Neutrophil (primary cell): Measurements from ENCODE around the gene P3R3URF.
"Not testable (repeated sequence)": the region's sequence is repeated elsewhere in the genome, so short reads cannot be mapped to it uniquely, and the experiment has no call there.

ENCODE experiments used
- H3K27ac ChIP-seq: fragments of 200-600 bp; sonication (generic); 2 replicates; pipeline ENCODE4 v1.5.1; 2016; ENCODE audit warnings: mild to moderate bottlenecking, moderate library complexity
- H3K27me3 ChIP-seq: fragments of 200-600 bp; sonication (generic); 2 replicates; pipeline ENCODE4 v1.6.0; 2016; ENCODE audit warnings: mild to moderate bottlenecking
- H3K36me3 ChIP-seq: fragments of 200-600 bp; sonication (generic); 2 replicates; pipeline ENCODE4 v1.5.1; 2017
- H3K4me1 ChIP-seq, 2 experiments: fragments of 200-600 bp in 1 of 2; sonication (generic) in 1 of 2; 1 replicate in 1 of 2; 2 replicates in 1 of 2; pipeline versions ENCODE4 v1.5.1 to v1.6.1; 2013 to 2016; ENCODE audit warnings: low read depth in 1 of 2, low read length in 1 of 2, mild to moderate bottlenecking in 1 of 2, moderate library complexity in 1 of 2; ENCODE audit not compliant: control insufficient read depth in 1 of 2, insufficient read depth in 1 of 2
- H3K4me3 ChIP-seq, 2 experiments: fragments of 200-600 bp in 1 of 2; sonication (generic) in 1 of 2; 1 replicate in 1 of 2; 2 replicates in 1 of 2; pipeline ENCODE4 v1.5.1; 2013 to 2016; ENCODE audit warnings: low read depth in 1 of 2, low read length in 1 of 2, mild to moderate bottlenecking in 1 of 2, moderate library complexity in 1 of 2
- H3K9me3 ChIP-seq: fragments of 200-600 bp; sonication (generic); 2 replicates; pipeline ENCODE4 v1.5.1; 2016
- TF ChIP-seq, protein P1 (sequence below): fragments of 200-600 bp; sonication (generic); IDR thresholded peaks from 2 replicates; pipeline ENCODE4 v1.5.1; 2016; ENCODE audit warnings: antibody characterized with exemption

The P3R3URF gene

DNA sequence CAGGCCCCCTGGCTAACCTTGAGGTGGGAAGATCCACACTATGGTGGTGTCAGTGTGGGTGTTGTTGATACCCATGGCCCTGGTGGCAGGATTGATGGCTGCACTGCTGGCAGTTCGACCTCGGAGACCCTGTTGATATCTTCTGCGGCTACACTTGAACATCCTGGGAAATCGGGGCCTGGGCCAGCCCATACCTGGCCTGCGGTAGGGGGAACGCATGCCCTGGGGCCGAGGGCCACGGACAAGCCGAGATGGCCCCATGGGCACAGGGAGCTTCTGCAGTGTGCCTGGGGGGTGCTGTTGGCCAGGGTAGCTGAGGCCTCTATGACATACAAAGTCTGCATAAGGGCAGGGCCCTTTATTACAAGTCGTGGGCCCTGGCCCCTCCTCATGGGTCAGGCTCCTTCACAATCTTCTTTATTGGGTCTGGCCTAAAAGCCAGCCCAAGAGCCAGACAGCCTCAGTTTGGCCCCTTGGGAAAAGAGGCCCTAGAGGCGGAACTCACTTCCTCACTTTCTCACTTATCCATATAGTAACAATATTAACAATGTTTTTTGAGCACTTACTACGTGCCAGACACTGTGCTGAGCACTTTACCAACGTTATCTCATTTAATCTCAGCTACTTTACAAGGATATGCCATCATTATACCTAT is at the start of gene P3R3URF:
Gene P3R3URF, minus strand, starts transcription at position 278 of the 655 bp plus-strand sequence. Its CDS starts 17 bp downstream, at position 261.
- Histone ChIP-seq H3K9me3 (no peaks in the 10 kb centered on the region), H3K4me3 (no peak within 1 kb of the TSS), H3K36me3 (no peaks in the 10 kb centered on the region), H3K4me1 (peaks cover 0 to 5% of the 10 kb centered on the region in 2 experiments), H3K27me3 (no peaks in the 10 kb centered on the region), H3K27ac (no peak within 1 kb of the TSS)
- TF ChIP-seq, protein P1, sequence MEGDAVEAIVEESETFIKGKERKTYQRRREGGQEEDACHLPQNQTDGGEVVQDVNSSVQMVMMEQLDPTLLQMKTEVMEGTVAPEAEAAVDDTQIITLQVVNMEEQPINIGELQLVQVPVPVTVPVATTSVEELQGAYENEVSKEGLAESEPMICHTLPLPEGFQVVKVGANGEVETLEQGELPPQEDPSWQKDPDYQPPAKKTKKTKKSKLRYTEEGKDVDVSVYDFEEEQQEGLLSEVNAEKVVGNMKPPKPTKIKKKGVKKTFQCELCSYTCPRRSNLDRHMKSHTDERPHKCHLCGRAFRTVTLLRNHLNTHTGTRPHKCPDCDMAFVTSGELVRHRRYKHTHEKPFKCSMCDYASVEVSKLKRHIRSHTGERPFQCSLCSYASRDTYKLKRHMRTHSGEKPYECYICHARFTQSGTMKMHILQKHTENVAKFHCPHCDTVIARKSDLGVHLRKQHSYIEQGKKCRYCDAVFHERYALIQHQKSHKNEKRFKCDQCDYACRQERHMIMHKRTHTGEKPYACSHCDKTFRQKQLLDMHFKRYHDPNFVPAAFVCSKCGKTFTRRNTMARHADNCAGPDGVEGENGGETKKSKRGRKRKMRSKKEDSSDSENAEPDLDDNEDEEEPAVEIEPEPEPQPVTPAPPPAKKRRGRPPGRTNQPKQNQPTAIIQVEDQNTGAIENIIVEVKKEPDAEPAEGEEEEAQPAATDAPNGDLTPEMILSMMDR = no peak

DNA sequence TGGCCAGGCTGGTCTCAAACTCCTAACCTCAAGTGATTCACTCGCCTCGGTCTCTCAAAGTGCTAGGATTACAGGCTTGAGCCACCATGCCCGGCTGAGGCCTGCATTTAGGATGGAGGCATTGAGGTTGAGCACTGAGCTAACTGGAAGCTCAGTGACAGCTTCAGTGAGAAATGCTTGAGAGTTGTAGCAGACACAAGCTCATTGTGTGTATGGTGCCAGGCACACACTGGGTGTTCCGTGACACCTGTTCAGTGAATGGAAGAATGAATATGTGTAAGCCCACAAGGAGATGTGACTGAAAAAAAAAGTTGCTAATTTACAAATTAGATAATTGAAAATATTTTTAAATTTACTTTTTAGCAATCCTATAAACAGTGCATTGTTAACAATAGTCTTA is 48.7 kb upstream of the P3R3URF start:
- Histone ChIP-seq H3K9me3 (no peaks in the 10 kb centered on the region), H3K36me3 (no peaks in the 10 kb centered on the region), H3K4me1 (peaks cover 0 to 3% of the 10 kb centered on the region in 2 experiments), H3K27me3 (no peaks in the 10 kb centered on the region), H3K27ac (no peak overlapping the region), H3K4me3 (no peak overlapping the region)
- TF ChIP-seq, protein P1 = no peak

DNA sequence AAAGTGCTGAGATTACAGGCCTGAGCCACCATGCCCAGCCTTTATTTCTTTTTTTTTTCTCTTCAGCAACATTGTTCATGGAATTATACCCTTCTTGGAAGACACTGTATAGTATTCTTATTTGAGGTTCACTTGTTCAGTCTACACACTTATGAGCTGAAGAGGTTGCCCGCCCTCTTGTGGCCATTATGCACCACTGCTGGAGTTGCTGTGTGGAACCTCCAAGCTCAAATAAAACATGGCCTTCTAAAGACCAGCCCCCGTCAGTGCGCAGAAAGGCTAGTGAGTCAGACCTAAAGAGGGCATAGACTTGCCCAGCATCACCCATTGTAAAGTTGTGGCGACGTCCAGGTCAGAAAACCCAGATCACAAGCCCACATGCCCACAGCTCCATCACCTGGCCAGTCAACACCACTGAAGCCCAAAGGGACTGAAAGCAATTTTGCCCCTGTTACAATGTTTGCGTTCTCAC is 47.2 kb upstream of the P3R3URF start:
- no peak overlapping the region for H3K27ac ChIP-seq
- peaks cover 3% of the 10 kb centered on the region for H3K36me3 ChIP-seq
- H3K9me3 ChIP-seq = no peaks in the 10 kb centered on the region
- H3K27me3 ChIP-seq = no peaks in the 10 kb centered on the region
- H3K4me3 ChIP-seq = no peak overlapping the region
- peaks cover 0 to 3% of the 10 kb centered on the region in 2 experiments for H3K4me1 ChIP-seq
- TF ChIP-seq, protein P1 = peak; percentile 80

DNA sequence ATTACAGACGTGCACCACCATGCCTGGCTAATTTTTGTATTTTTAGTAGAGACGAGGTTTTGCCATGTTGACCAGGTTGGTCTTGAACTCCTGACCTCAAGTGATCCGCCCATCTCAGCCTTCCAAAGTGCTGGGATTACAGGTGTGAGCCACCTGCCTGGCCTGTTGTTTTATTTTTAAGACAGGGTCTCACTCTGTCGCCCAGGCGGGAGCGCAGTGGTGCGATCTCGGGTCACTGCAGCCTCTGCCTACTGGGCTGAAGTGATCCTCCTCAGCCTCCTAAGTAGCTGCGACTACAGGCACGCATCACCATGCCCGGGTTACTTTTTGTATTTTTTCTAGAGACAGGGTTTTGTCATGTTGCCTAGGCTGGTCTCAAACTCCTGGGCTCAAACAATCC is 46.8 kb upstream of the P3R3URF start:
- not testable (repeated sequence) for H3K4me1 ChIP-seq, H3K36me3 ChIP-seq, H3K27ac ChIP-seq, H3K4me3 ChIP-seq, H3K9me3 ChIP-seq, H3K27me3 ChIP-seq

DNA sequence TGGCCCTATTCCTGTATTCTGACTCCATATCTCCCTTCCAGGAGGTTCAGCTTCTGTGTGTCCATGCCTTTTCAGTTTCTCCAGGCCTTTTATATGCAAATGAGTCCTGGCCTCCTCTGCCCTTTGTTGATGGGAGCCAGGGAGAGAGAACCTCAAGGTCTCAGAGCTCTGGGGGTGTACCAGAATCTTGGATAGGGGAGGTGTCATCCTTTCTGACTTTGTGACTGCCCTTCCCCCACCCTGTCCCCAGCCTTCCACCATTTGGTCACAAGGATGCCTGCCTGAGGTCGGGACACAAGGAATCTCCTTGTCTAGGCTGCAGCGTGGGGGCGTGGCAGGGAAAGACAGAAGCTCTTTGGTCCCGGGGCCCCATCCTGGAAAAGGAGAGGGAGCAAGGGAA is 45.5 kb upstream of the P3R3URF start:
- H3K4me1 ChIP-seq = peaks cover 0 to 3% of the 10 kb centered on the region in 2 experiments
- TF ChIP-seq, protein P1 = no peak

DNA sequence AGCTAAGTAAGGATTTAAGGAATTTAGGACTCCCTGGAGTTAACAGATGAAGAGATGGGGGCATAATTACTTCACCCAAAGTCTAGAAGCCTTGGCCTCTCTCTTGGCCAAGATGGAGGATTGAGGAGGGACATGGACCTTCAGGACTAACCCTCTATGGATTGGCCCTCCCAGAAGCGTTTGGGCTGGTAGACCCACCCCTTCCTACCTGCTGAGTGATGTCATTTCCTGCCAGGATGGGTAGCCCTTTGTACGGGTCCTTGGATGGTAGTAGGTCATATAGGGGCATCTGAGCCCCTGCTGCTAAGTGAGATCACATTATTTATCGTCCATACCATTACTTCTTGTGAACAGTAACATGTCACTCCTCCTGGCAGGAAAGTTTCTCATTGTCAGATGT is 44.5 kb upstream of the P3R3URF start:
- TF ChIP-seq, protein P1 = no peak
- Histone ChIP-seq H3K27ac (no peak overlapping the region), H3K4me1 (peaks cover 0 to 3% of the 10 kb centered on the region in 2 experiments), H3K27me3 (no peaks in the 10 kb centered on the region), H3K36me3 (peaks cover 3% of the 10 kb centered on the region), H3K4me3 (no peak overlapping the region), H3K9me3 (no peaks in the 10 kb centered on the region)

More for the DNA sequence above, 45.5 kb upstream of the P3R3URF start:
- Histone ChIP-seq H3K9me3 (no peaks in the 10 kb centered on the region), H3K27me3 (no peaks in the 10 kb centered on the region), H3K36me3 (peaks cover 3% of the 10 kb centered on the region), H3K4me3 (no peak overlapping the region), H3K27ac (no peak overlapping the region)
